ENCODE measurements around the gene HTATIP2.

DNA sequence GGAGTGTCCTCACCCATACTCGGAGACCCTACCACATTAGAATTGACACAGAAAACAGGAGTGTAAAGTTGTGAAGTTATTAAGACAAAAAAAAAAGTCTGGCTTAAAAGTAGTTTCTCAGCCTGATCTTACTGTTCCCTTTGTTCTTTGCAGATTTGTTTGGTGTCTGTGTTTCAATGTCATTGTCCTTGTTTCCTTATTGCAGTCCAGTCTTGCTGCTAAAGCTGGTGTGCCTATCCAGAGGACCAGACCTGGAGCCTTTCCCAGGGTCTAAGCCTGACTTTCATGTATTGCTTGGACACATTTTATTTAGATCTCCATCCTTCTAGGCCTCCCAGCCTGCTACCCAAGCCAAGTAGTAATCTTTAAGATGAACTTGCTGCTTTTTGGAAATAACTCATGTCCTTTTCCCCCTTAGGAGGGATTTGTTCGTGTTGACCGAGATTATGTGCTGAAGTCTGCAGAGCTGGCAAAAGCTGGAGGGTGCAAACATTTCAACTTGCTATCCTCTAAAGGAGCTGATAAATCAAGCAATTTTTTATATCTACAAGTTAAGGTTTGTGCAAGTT is 12.7 kb downstream of the HTATIP2 start:
- TF ChIP-seq, protein P1, sequence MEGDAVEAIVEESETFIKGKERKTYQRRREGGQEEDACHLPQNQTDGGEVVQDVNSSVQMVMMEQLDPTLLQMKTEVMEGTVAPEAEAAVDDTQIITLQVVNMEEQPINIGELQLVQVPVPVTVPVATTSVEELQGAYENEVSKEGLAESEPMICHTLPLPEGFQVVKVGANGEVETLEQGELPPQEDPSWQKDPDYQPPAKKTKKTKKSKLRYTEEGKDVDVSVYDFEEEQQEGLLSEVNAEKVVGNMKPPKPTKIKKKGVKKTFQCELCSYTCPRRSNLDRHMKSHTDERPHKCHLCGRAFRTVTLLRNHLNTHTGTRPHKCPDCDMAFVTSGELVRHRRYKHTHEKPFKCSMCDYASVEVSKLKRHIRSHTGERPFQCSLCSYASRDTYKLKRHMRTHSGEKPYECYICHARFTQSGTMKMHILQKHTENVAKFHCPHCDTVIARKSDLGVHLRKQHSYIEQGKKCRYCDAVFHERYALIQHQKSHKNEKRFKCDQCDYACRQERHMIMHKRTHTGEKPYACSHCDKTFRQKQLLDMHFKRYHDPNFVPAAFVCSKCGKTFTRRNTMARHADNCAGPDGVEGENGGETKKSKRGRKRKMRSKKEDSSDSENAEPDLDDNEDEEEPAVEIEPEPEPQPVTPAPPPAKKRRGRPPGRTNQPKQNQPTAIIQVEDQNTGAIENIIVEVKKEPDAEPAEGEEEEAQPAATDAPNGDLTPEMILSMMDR (IDR thresholded peaks at IDR 0.05), result no peak
- TF ChIP-seq POLR2A (IDR thresholded peaks at IDR 0.05), result no peak

Measured in uterus (tissue), 2 donors.